OCI-LY7 (cell line): Measurements from ENCODE around the gene PPP6C. TPM values are rescaled to one million over a fixed set of nuclear protein-coding genes. Genes with fewer than 3 reads are reported as not detected.

Source experiments
- BruUV-seq: library from RNA; stranded (reverse); fragments of 400-500 nt; replicated peaks from 2 replicates; lab custom pipeline; 2021; lab: Mats Ljungman, UMichigan
- CTCF ChIA-PET: fragments of 300-600 bp; sonication (Branson Sonifier 250); formaldehyde crosslinking; loops from one replicate; lab custom pipeline; 2022; ENCODE audit warnings: antibody characterized with exemption; ENCODE audit not compliant: unreplicated experiment; lab: Charles Lee
- POLR2A ChIA-PET: fragments of 300-600 bp; sonication (Branson Sonifier 250); formaldehyde crosslinking; loops from one replicate; lab custom pipeline; 2022; ENCODE audit warnings: antibody characterized with exemption; lab: Charles Lee
- DNase-seq: peaks from one replicate; pipeline ENCODE4 v3.0.0-alpha.2; 2015; ENCODE audit warnings: low spot score
- H2AFZ ChIP-seq: fragments of 200-600 bp; sonication (generic), shearing (Covaris generic); 2 replicates; pipeline ENCODE4 v1.6.1; 2014; ENCODE audit warnings: mild to moderate bottlenecking, antibody characterized with exemption, low read length, moderate library complexity
- H3K27ac ChIP-seq: fragments of 200-600 bp; sonication (generic); 2 replicates; pipeline ENCODE4 v1.5.1; 2014; ENCODE audit warnings: mixed run types, low read depth, mild to moderate bottlenecking, moderate library complexity, low read length, inconsistent platforms; ENCODE audit not compliant: poor library complexity, severe bottlenecking
- H3K36me3 ChIP-seq: fragments of 200-600 bp; sonication (generic); 2 replicates; pipeline ENCODE4 v1.6.1; 2014; ENCODE audit warnings: mild to moderate bottlenecking, antibody characterized with exemption, low read length, moderate library complexity, mixed read lengths; ENCODE audit not compliant: insufficient read depth
- H3K4me1 ChIP-seq: fragments of 200-600 bp; sonication (generic); 2 replicates; pipeline ENCODE4 v1.5.1; 2014; ENCODE audit warnings: mild to moderate bottlenecking, low read length; ENCODE audit not compliant: insufficient read depth, poor library complexity, severe bottlenecking
- H3K4me2 ChIP-seq: fragments of 200-600 bp; sonication (generic); 2 replicates; pipeline ENCODE4 v1.6.1; 2014; ENCODE audit warnings: mild to moderate bottlenecking, low read length
- H3K4me3 ChIP-seq: fragments of 200-600 bp; sonication (generic); 2 replicates; pipeline ENCODE4 v1.5.1; 2014; ENCODE audit warnings: mild to moderate bottlenecking, low read depth, low read length; ENCODE audit not compliant: poor library complexity, severe bottlenecking
- H3K79me2 ChIP-seq: fragments of 200-600 bp; sonication (generic); 2 replicates; pipeline ENCODE4 v1.6.1; 2016; ENCODE audit warnings: low read depth, mild to moderate bottlenecking, low read length, moderate library complexity, mixed read lengths; ENCODE audit not compliant: insufficient read depth
- H3K9me2 ChIP-seq: fragments of 200-600 bp; sonication (generic); 2 replicates; pipeline ENCODE4 v1.6.1; 2016; ENCODE audit warnings: mild to moderate bottlenecking, low read length, mixed read lengths; ENCODE audit not compliant: insufficient read depth
- H3K9me3 ChIP-seq: fragments of 200-600 bp; sonication (generic); 2 replicates; pipeline ENCODE4 v1.6.1; 2014; ENCODE audit warnings: mild to moderate bottlenecking, mixed run types, low read length, mixed read lengths
- H4K20me1 ChIP-seq: fragments of 200-600 bp; sonication (generic); 2 replicates; pipeline ENCODE4 v1.6.1; 2014; ENCODE audit warnings: mild to moderate bottlenecking, antibody characterized with exemption, low read length, moderate library complexity, mixed read lengths; ENCODE audit not compliant: insufficient read depth
- EZH2phosphoT487 ChIP-seq: fragments of 200-600 bp; sonication (generic); IDR thresholded peaks from 2 replicates; pipeline ENCODE4 v1.6.1; 2018; ENCODE audit warnings: low read depth, borderline replicate concordance, mild to moderate bottlenecking, mixed run types, antibody characterized with exemption, low read length, moderate library complexity, mixed read lengths
- intact Hi-C: fragments of 100-400 bp; cut with micrococcal nuclease; formaldehyde crosslinking; loops from one replicate; pipeline ENCODE4 v1.10.0; 2022; ENCODE audit not compliant: unreplicated experiment
- total RNA-seq, 2 experiments: library from RNA; depleted of rRNA in 1 of 2; stranded (reverse); fragments of >200 nt in 1 of 2; shearing (Covaris generic) in 1 of 2; gene quantifications; 2 replicates each; pipeline ENCODE4 v1.2.3, GENCODE V29; 2014 to 2022
- TF ChIP-seq, protein P1 (sequence below): fragments of 200-600 bp; sonication (generic); conservative IDR thresholded peaks from 2 replicates; pipeline ENCODE4 v1.5.1; 2014; ENCODE audit warnings: mild to moderate bottlenecking, antibody characterized with exemption, low read length, moderate library complexity, mixed read lengths

The PPP6C gene
- total RNA-seq, 2 experiments from 2014 or later = 21.4 to 55.1 TPM

- no TSS peak for BruUV-seq
- Histone ChIP-seq H3K79me2 (peaks cover 33% of the 10 kb centered on the region; the same call in 1 of the 2 replicates), H3K9me2 (no peaks in the 10 kb centered on the region), H3K36me3 (peaks cover 52% of the 10 kb centered on the region), H3K27ac (no peak overlapping the region), H3K4me1 (no peaks in the 10 kb centered on the region), H4K20me1 (no peaks in the 10 kb centered on the region), H3K4me3 (no peak overlapping the region), H3K9me3 (no peaks in the 10 kb centered on the region), H2AFZ (no peak overlapping the region), H3K4me2 (no peak overlapping the region)
- POLR2A ChIA-PET = interaction anchor here (0.6 kb wide), 1 partner anchor 115 kb away, joined by 3 read pairs; no protein-coding TSS in a partner anchor
- intact Hi-C loops = no loop called here
- no peak for DNase-seq
- CTCF ChIA-PET = no interaction called here
- no peak for TF ChIP-seq EZH2phosphoT487
- TF ChIP-seq, protein P1, sequence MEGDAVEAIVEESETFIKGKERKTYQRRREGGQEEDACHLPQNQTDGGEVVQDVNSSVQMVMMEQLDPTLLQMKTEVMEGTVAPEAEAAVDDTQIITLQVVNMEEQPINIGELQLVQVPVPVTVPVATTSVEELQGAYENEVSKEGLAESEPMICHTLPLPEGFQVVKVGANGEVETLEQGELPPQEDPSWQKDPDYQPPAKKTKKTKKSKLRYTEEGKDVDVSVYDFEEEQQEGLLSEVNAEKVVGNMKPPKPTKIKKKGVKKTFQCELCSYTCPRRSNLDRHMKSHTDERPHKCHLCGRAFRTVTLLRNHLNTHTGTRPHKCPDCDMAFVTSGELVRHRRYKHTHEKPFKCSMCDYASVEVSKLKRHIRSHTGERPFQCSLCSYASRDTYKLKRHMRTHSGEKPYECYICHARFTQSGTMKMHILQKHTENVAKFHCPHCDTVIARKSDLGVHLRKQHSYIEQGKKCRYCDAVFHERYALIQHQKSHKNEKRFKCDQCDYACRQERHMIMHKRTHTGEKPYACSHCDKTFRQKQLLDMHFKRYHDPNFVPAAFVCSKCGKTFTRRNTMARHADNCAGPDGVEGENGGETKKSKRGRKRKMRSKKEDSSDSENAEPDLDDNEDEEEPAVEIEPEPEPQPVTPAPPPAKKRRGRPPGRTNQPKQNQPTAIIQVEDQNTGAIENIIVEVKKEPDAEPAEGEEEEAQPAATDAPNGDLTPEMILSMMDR = no peak
Measured at GRCh38 chr9:125161284-125161918, 28.2 kb downstream of the PPP6C start.

GRCh38 chr9:125160750-125161149, 28.9 kb downstream of the PPP6C start:
- BruUV-seq = no TSS peak
- peaks cover 27% of the 10 kb centered on the region; the same call in 1 of the 2 replicates for H3K79me2 ChIP-seq
- intact Hi-C loops = no loop called here
- H3K36me3 ChIP-seq = peaks cover 45% of the 10 kb centered on the region
- no peaks in the 10 kb centered on the region for H4K20me1 ChIP-seq
- TF ChIP-seq, protein P1 = no peak
- no peak for TF ChIP-seq EZH2phosphoT487
- no peak overlapping the region for H2AFZ ChIP-seq
- H3K27ac ChIP-seq = no peak overlapping the region
- ChIA-PET CTCF (no interaction called here), POLR2A (interaction anchor here (0.6 kb wide), 1 partner anchor 114 kb away, joined by 3 read pairs; no protein-coding TSS in a partner anchor)
- no peaks in the 10 kb centered on the region for H3K4me1 ChIP-seq
- H3K4me2 ChIP-seq = no peak overlapping the region
- H3K9me3 ChIP-seq = no peaks in the 10 kb centered on the region
- no peak for DNase-seq
- no peak overlapping the region for H3K4me3 ChIP-seq
- H3K9me2 ChIP-seq = no peaks in the 10 kb centered on the region

- BruUV-seq = no TSS peak
- Histone ChIP-seq H2AFZ (no peak overlapping the region), H3K4me1 (no peaks in the 10 kb centered on the region), H3K36me3 (peaks cover 73% of the 10 kb centered on the region), H3K9me3 (no peaks in the 10 kb centered on the region), H3K79me2 (peaks cover 22% of the 10 kb centered on the region; the same call in 1 of the 2 replicates), H3K4me2 (no peak overlapping the region), H3K4me3 (no peak overlapping the region), H3K9me2 (no peaks in the 10 kb centered on the region), H4K20me1 (no peaks in the 10 kb centered on the region), H3K27ac (no peak overlapping the region)
- no peak for DNase-seq
- intact Hi-C loops = no loop called here
- TF ChIP-seq, protein P1 = no peak
- no peak for TF ChIP-seq EZH2phosphoT487
- ChIA-PET CTCF (no interaction called here), POLR2A (interaction anchor here (0.7 kb wide), 1 partner anchor 85 kb away, joined by 4 read pairs; no protein-coding TSS in a partner anchor)
Measured at GRCh38 chr9:125156551-125156950, 33.1 kb downstream of the PPP6C start.
